ENCODE results near the gene WNK2. TPM values are rescaled to one million over a fixed set of nuclear protein-coding genes. Genes with fewer than 3 reads are reported as not detected.

Gene WNK2
- total and polyA plus RNA-seq, 9 donors: 7.4 to 20.7 (median 14.9) TPM

Other genes with a start within 250 kb of the WNK2 start
- gene FGD3, start 236.6 kb upstream of the WNK2 start, total RNA-seq: 2.8 TPM
- 1 to 10 TPM; 2.4 to 4.8 (median 3.2) TPM for gene FGD3, start 236.6 kb upstream of the WNK2 start, polyA plus RNA-seq (ENCODE audit: insufficient read depth in 1 of 8, insufficient read length in 8 of 8, low replicate concordance in 1 of 8)
- 2.6 TPM for gene SUSD3, start 125.4 kb upstream of the WNK2 start, total RNA-seq
- 1 to 10 TPM; 1.7 to 3.9 (median 2.7) TPM for gene SUSD3, start 125.4 kb upstream of the WNK2 start, polyA plus RNA-seq (ENCODE audit: insufficient read depth in 1 of 8, insufficient read length in 8 of 8, low replicate concordance in 1 of 8)
- 47.4 TPM for gene CARD19, start 87.9 kb upstream of the WNK2 start, total RNA-seq
- gene CARD19, start 87.9 kb upstream of the WNK2 start, polyA plus RNA-seq (ENCODE audit: insufficient read depth in 1 of 8, insufficient read length in 8 of 8, low replicate concordance in 1 of 8): 10 to 100 TPM; 32.9 to 51.4 (median 35.4) TPM
- 24.2 TPM for gene NINJ1, start 49.9 kb upstream of the WNK2 start, total RNA-seq
- gene NINJ1, start 49.9 kb upstream of the WNK2 start, polyA plus RNA-seq (ENCODE audit: insufficient read depth in 1 of 8, insufficient read length in 8 of 8, low replicate concordance in 1 of 8): 10 to 100 TPM; 23.9 to 39.8 (median 28.1) TPM